Nephron (organoid): ENCODE data around the gene LRRC26.

Source experiments
- H3K27ac Mint-ChIP-seq, 3 experiments: 2 replicates each; pipeline ENCODE4 v1.8.0; 2020; ENCODE audit warnings: mixed read lengths in 3 of 3, mild to moderate bottlenecking in 2 of 3, moderate library complexity in 1 of 3
- H3K27me3 Mint-ChIP-seq: 2 replicates; pipeline ENCODE4 v1.8.0; 2021; ENCODE audit warnings: low read depth, mild to moderate bottlenecking, moderate library complexity, mixed read lengths
- H3K36me3 Mint-ChIP-seq: 2 replicates; pipeline ENCODE4 v1.8.0; 2020; ENCODE audit warnings: low read depth, mixed read lengths
- H3K4me1 Mint-ChIP-seq: 2 replicates; pipeline ENCODE4 v1.8.0; 2020; ENCODE audit warnings: mixed read lengths
- H3K4me3 Mint-ChIP-seq, 3 experiments: 2 replicates each; pipeline ENCODE4 v1.8.0; 2020; ENCODE audit warnings: mild to moderate bottlenecking in 3 of 3, mixed read lengths in 3 of 3, moderate library complexity in 2 of 3
- H3K9me3 Mint-ChIP-seq: 2 replicates; pipeline ENCODE4 v1.8.0; 2020; ENCODE audit warnings: mixed read lengths
- CTCF ChIP-seq, 3 experiments: fragments of 200-600 bp; sonication (generic); IDR thresholded peaks; one replicate each; pipeline ENCODE4 v1.5.0; 2021; ENCODE audit warnings: antibody characterized with exemption in 3 of 3; ENCODE audit not compliant: unreplicated experiment in 3 of 3

Gene LRRC26

GRCh38 chr9:137215196-137215986 lies 45.5 kb upstream of the LRRC26 start:
- Mint-ChIP-seq H3K4me3 (no peak overlapping the region), H3K4me1 (peaks cover 5% of the 10 kb centered on the region), H3K27me3 (no peaks in the 10 kb centered on the region), H3K9me3 (no peaks in the 10 kb centered on the region), H3K36me3 (peaks cover 4% of the 10 kb centered on the region), H3K27ac (no peak overlapping the region)
- no peak for TF ChIP-seq CTCF (IDR thresholded peaks at IDR 0.05; ENCODE audit: unreplicated experiment in 3 of 3)

- Mint-ChIP-seq H3K4me1 (peaks cover 5% of the 10 kb centered on the region), H3K36me3 (peaks cover 4% of the 10 kb centered on the region), H3K9me3 (no peaks in the 10 kb centered on the region), H3K27me3 (no peaks in the 10 kb centered on the region), H3K27ac (no peak overlapping the region), H3K4me3 (peak overlapping the region in 1 of 3 experiments; percentile 27)
- no peak for TF ChIP-seq CTCF (IDR thresholded peaks at IDR 0.05; ENCODE audit: unreplicated experiment in 3 of 3)
Measured at GRCh38 chr9:137214620-137215019, 44.8 kb upstream of the LRRC26 start.

- H3K27me3 Mint-ChIP-seq: no peaks in the 10 kb centered on the region
- H3K27ac Mint-ChIP-seq: no peak overlapping the region
- no peaks in the 10 kb centered on the region for H3K9me3 Mint-ChIP-seq
- H3K36me3 Mint-ChIP-seq: peaks cover 4% of the 10 kb centered on the region
- peaks cover 5% of the 10 kb centered on the region for H3K4me1 Mint-ChIP-seq
- H3K4me3 Mint-ChIP-seq: no peak overlapping the region
- no peak for TF ChIP-seq CTCF (IDR thresholded peaks at IDR 0.05; ENCODE audit: unreplicated experiment in 3 of 3)
Measured at GRCh38 chr9:137213160-137214060, 43.6 kb upstream of the LRRC26 start.

- H3K9me3 Mint-ChIP-seq: no peaks in the 10 kb centered on the region
- peaks cover 7% of the 10 kb centered on the region for H3K36me3 Mint-ChIP-seq
- TF ChIP-seq CTCF (IDR thresholded peaks at IDR 0.05; ENCODE audit: unreplicated experiment in 3 of 3): no peak
- H3K4me1 Mint-ChIP-seq: peaks cover 5% of the 10 kb centered on the region
- no peak overlapping the region for H3K4me3 Mint-ChIP-seq
- H3K27me3 Mint-ChIP-seq: no peaks in the 10 kb centered on the region
- no peak overlapping the region for H3K27ac Mint-ChIP-seq
Measured at GRCh38 chr9:137212520-137212919, 42.7 kb upstream of the LRRC26 start.

GRCh38 chr9:137211532-137211931 lies 41.7 kb upstream of the LRRC26 start:
- Mint-ChIP-seq H3K9me3 (no peaks in the 10 kb centered on the region), H3K36me3 (peaks cover 13% of the 10 kb centered on the region), H3K27me3 (no peaks in the 10 kb centered on the region), H3K27ac (no peak overlapping the region), H3K4me3 (no peak overlapping the region), H3K4me1 (peaks cover 2% of the 10 kb centered on the region)
- no peak for TF ChIP-seq CTCF (IDR thresholded peaks at IDR 0.05; ENCODE audit: unreplicated experiment in 3 of 3)
